Measurements from ENCODE around the gene LRIG1.

The LRIG1 gene

DNA sequence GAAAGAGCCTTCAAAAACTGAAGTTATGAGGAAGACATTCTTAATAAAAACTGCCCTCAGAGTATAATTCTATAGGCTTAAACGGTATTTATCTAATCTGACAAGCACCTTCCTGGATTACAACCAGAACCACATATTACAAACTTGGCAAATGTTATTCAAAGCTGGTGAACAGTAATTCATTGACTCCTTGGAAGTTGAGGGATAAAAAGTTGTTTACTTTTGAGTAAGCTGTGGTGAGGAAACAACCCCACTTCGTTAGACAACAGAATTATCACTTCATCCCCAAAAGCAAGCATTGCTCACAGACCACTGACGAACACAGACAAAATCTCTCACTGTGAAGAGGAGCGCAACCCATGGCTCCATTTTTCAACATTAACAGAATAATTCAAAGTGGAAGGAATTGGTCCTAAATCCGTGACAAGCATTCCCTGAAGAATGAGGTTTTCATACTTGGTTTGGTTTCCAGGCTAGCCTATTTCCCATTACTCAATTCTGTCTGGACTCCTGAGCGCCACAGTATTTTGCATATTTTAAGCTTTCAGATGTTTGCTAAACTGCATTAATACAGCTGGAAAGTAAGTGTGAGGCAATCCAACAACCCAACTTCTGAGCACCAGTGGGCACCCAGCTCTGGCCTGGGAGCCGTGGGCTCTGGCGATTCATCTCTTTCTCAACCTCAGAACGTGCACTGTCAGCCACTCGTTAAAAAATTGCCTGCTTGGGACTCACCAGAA, 32.7 kb downstream of the LRIG1 start:
- no peak for DNase-seq

DNA sequence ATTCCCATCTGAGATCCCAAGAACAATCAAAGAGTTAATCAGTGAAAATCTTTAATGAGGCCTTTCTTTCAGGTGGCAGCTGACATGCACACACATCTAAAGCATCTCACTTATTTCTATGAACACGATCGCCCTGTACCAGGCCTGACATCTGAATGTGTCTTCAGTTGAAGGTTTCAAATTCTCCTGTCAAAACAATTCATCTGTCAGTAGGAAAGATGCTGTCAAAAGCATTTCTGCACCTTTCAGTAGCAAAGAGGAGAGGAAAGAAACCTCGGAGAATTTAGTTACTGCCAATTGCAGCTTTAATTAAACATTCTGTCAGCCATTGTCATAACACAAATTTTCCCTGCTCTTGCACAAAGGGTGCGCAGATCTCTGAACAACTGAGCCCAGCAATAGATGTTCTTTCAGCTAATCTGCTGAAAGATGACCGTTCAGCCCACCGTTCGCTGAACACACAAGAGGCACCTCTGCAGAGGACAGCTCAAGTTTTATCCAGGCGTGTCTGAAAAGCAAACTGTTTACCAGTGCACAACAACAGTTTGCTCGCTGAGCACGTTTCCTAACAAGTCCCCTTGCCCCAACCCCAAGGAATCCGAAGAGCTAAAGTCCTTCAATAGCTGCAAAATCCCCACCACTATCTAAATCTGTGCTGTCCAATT, 34.1 kb downstream of the LRIG1 start:
- DNase-seq, result no peak

DNA sequence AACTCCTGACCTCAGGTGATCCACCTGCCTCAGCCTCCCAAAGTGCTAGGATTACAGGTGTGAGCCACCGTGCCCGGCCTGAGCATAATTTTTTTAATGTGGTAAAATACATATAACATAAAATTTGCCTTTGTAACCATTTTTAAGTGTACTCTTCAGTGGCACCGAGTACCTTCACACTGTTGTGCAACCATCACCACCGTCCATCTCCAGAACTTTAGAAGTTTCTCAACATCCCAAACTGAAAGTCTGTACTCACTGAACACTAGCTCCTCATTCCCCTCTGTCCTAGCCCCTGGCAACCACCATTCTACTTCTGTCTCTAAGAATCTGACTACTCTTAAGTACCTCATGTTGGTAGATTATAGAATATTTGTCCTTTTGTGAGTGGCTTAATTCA, 35.2 kb downstream of the LRIG1 start:
- no peak for DNase-seq

DNA sequence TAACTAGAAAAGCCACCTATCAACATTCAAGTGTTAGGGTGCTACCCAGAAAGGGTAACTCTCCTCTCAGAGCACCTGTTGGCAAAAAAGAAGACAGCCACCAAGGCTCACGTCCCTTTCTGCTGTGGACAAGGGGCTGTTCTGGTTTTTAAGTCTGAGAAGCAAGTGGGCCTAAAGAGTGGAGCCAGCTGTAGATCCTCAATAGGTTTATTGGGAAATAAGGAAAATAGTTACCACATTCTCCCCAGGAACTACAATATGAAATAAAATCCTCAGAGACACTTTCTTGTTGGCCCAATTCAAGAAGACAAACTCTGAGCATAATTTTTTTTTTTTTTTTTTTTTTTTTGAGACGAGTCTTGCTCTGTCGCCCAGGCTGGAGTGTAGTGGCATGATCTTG, 35.8 kb downstream of the LRIG1 start:
- no peak for DNase-seq

DNA sequence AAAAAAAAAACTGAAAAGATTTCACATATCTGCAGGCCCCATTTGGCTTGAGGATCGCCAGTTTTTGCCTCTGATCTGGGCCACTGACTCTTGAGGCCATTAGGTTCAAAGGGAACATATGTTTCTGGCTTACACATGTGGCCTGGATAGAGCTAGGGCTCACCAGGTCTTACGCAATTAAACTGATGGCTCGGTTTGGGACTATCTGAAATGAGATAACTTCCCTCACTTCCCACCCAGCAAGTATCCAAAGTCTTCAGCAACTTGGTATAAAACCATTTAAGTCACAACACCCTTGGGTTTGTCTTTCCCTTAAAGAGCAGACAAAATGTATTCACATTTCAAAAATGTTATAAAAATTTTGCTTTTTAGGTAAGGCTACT, 36.3 kb downstream of the LRIG1 start:
- no peak for DNase-seq

DNA sequence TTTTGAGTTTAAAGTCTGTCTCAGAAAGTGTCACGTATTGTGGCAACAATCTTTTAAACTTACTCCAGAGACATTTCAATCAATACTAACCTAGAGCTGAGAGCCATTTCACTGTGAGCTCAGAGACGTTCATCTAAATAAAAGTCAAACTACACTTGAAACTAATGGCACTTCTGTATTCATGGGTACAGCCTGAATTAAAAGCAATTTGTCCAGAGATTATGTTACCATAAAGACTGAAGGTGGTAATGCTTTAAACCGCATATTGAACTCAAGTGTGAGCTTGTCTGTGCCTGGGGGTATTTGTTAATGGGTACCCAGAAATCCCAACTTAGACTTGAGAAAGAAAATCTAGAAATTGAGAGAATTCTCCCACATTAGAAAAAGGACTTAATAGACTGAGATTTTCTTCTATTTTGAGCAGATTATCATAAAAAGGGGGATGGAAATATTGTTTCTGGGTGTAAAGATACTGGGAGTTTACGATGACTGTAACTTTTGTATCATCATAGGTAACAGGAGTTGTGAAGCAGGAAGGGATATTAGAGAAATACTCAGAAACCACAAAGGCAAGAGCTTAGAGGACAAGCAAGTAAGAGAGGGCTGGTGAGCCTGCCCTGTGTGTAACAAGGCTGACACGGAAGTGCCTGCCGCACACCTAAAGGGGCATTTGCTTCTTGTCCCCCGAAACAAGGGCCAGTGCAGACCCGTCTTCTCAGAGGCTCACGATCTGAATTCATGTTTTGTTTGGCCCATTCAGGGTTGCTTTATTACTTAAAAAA, 36.9 kb downstream of the LRIG1 start:
- DNase-seq, result no peak

DNA sequence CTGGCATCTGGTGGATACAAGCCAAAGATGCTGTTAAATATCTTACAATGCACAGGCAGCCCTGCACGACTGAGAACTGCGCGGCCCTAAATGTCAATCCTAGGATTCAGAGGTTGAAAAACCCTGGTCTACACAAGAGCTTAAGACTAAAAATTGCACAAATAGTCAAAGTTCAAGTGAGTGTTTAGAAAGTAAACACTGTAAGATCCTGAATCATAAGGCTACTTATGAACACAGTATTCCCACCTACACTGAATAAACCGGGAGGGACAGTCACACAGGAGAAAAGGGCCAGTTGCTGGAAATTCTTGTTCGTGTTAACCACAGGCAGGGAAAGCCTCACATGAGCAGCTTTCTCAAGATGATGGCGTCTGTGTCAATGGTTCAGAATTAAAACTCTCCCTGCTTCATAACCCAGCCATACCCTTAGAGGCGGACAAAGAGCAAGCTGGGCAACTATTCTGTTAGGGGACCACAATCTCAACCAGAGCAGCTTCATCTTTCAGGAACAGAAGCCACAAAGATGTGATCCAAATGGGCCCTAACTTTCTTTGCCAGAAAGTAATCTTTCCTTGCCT, 37.7 kb downstream of the LRIG1 start:
- DNase-seq, result no peak

DNA sequence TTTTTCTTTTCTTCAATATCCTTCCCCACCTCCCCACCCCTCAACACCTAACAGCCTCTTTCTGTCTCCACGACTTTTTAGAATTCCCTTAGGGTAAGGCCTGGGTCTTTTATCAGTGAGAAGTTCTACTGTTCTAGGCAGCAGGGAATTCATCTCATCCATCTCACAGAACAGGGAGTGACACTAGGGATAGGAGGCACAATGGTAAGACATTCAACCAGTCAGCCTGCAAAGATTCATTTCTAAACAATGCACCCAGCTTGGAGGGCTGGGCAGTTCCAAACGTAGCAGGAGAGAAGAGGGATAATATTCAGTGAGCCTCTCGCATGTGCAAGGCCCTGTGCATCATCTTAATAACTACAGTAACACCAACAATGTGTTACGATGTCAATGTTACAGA, 43.6 kb downstream of the LRIG1 start:
- DNase-seq, result no peak

DNA sequence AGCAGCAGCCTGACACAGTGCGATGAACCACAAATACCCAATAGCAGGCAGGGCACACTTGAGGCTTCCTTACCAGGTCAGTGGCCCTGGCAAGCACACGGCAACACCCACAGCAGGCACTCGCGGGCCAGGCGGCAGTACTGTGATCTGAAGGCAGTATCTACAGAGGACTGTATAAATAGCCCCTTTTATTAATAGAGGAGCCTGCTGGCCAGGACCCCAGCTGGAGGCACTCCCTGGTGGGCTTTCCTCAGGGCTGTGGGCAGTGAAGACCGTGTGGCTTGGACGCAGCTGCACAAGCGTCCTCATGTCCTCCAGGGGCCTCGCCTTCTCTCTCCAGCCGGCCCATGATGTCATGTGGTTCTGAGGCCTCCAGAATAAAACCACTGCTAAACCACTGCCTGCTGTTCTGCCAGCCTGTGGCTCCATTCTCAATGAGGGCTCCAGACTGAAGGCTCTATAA, 44.1 kb downstream of the LRIG1 start:
- DNase-seq, result no peak

DNA sequence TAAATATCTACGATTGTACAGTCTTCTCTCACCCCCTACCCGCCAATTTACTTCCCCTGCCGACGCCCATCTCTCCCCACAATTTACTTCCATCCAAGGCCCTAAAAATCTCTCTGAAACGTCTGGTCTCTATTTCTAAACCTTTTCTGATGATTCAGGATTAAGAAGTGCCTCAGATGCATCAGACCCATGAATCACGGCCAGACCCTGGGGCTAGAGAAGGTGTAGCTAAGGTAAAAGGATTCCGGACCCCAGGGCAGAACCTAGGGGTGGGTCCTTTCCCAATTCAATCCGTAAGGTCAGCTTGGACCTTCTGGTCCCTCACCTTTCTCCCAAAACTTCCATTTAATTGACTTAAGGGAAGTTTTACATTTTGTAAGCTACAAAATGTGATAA, 46.4 kb downstream of the LRIG1 start:
- no peak for DNase-seq

DNA sequence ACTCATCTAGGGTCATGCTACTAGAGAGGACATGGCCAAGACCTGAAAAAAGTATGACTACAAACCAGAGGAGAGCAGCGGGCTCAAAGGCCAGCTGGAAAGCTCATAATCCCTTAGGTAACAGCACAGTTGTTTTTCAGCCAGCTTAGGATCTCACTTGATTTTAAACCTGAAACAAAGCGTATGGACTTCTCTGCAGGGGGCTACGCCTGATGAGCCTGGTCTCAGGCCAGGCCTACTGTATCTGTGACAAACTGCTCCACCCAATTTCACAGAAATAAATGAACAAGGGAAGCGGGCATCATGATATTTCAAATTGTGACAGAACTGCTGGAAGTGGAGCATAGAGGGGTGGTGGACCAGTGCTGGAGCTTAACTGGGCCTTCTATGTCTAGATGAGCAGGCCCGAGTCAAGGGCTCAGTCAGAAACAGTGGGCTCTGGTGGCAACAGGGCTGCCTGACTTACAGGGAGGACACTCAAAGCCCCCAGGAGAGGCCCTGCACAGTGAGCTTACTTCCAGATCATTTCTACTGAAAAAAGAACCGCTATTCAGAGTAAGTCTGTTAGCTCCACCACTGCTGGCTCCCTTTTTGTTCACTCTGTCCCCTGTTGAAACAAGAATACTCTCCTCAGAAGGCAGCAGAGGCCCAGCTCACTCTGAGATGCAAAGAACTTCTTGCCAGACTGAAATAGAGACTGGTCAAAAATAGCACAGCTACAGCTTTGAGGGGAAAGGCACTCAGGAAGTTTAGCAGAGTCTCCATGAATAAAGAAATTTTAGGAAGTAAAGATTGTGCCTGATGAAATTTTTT, 47.0 kb downstream of the LRIG1 start:
- no peak for DNase-seq

DNA sequence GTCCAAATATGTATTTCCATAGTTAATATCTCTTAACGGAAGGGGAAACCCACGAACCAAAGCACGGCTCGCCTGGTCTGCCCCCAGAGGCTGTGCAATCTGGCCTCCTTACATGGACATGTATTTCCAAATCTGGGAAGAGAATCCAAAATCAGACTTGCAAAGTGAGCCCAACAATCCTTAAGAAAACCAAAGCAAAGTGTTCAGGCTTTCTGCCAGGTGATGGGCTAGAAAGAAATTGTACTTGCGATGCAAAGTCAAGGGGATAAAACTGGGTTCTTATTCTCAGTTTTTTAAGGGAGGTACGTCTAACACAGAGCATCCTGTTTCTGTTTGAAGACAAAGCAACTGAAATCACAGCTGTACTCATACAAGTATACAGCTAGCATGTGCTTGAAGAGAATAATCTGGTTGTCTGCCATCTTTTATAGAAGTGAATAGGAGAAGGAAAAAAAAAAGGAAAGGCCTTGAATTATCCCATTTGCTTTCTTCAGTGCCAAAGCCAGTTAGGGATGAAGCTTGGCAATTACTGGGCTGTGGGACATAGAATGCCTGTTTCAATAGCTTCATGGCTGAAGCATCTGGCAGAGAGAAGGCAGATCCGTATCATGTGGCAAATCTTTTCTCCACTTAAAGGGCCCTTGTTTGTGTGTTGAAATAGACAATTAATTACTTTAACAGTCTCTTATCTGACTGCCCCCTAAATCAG, 48.4 kb downstream of the LRIG1 start:
- no peak for DNase-seq

DNA sequence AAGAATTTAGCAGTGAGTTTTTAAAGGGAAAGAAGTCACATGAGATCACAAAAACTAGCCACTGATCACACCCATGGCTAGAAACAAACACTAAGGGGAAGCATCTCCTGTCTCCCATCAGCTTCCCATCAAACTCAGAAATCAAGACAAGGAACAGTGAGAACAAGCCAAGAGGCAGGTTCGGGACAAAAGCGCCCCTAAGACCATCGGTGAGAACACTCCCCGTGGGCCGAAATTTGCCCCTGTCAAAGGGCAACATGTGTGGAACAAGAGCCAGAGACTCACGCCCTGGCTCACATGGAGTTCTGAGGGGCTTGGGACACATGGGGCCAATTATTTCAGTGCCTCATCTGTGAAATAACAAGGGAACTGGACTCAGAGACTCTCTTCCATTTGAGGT, 49.1 kb downstream of the LRIG1 start:
- DNase-seq, result no peak

DNA sequence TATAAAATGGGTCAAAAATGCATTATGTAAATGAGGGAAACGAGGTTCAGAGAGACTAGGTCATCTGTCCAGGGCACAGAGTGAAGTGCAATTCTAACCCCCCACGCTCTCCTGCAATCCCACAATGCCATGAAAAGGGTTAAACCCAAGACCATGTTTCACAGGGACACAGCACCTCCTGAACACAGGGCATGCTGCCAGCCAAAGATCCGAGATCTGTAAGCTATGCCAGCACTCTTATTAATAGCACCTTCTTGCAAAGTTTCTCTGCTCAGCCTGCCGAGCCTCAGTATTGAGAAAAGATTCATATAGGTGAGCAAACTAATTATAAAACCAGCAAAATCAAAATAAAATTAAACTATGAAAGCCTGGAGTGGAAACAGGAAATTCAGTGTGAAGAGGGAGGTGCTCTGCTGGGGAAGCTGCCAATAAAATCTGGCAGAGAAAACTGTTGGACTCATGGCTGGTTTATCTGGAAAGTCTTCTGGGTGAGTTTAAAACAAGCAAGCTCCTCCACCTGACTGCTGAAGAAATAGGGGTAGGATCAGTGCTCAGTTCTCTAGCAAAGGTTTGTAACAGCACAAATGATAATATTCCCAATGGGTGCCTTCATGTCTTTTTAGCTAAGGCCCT, 50.3 kb downstream of the LRIG1 start:
- DNase-seq, result peak; percentile 25 to 73

DNA sequence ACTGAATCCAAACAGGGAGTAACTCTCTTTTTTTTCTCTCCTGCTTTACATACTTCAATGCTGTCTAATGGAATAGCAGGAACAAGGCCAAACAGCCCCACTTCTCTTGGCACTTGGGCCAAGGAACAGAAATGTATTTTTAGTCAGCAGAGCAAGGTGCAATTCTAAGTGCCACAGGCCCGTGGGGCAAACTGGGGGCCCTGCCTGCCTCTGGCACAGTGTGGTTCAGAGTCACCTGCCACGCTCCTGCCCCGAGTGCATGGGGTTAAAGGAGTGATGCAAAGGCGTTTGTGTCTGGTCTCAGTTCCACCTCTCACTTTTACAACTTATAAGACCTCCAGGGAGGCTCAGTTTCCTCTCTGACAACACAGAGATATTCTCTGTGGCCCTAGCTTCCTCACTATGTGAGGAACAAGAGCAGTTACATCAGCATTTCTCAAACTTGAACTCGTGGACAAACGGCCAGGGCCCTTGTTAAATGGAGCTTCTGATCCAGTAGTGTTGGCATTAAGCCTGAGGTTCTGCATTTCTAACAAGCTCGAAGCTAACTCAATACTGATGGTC, 51.3 kb downstream of the LRIG1 start:
- no peak for DNase-seq

DNA sequence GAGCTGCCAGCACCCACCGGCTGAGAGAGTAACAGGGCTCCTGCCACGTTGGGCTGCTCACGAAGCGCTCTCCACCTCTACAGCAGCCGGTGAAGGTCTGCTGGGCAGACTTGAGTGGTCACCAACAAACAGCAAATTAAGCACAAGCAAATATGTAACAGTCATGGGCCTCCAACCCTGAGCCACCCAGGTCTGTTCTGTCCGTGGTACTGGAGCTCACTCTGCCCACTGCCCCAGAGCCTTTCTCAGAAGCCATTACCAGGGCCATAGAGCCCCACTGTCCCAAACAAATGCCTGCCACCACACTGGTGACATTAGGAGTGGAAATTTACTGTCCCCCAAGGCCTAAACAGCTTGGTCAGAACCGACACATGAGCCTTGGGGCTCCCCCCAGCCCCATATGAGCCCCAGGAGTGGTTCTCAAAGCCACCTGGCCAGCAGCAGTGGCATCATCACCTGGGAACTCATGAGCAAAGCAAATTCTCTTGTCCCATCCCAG, 56.6 kb downstream of the LRIG1 start:
- DNase-seq, result no peak

DNA sequence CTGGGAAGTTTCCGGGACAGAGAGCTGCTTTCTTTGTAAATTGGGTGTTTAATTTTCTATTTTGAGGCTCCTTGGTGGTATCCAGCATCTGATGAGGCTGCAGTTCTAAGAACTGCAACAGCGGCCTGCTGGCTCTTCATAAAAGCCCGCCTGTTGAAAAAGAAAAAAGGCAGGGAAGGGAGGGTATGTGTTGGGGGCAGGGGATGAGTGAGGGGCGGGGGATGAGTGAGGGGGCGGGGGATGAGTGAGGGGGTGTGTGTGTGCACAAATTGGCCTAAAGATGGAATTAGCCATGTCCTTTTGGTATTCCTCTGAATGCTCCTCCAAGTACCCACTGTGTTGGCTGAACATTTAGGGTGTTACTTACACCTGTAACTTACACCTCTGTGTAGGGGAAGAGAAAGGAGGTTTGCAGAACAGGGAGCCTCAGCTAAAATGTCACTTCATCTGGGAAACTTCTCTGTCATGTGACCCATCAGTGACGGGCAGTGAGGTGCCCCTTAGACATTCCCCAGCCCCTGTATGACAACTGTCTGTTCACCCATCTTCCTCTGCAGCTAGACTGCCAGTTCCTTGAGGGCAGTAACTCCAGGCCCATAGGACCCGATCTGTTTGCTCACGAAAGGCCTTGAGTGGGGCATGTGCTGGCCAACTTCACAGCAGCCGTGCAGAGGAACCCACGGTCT, 57.6 kb downstream of the LRIG1 start:
- DNase-seq, result no peak

DNA sequence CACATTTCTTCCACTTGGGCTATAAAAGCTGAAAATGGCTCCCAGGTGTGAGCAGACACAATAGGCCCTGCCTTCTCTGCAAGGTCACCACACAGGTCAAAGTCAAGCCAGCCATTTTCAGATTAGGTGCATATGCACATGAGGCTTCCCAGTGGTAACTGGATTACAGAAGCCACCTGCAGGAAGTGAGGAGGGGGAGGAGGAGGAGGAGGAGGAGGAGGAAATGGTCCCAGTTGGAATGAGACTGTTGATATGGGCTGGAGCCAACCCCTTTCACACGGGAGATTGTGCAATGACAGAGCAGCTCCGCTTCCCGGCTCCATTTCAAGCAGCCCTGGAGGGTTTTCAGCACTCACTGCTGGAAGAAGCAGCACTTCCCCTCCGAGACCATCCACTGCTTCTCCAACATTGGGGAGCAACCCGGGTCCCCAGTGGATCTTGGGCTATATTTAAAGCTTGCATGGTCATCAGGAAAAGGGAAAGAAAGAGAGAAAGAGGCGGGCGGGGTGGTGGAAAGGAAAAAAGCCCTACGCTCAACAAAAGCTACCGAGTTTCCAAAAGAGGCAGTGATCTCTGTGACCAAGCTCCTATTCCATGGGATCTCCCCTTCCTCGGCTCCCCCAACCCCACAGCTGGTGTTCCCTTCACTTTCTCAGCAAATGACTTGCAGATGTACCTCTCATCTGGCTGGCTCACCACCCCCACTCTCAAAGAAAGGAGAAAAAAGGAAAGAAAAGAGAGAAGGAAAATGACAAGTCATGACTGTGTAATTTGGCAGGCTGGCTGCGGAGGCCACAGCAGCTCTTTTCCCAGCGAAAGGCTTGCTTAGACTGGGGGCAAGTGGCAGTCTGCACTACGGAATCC, 58.3 kb downstream of the LRIG1 start:
- DNase-seq, result no peak

DNA sequence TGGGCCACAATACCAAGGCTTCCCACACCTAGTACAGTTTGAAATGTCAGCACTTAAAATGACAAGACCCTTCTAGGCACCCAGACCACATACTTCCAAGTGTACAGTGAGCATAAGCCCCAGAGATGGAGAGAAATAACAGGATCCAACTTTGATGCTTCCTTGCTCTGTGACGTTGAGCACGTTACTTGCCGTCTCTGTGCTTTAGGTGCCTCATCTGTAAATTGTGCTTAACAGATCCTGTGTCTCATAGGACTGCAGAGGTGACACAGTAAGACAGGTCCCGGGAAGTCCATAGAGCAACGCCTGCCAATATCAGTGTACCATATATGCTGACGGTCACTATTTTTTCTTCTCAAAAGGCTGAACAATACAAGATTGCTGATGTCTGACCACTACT, 59.1 kb downstream of the LRIG1 start:
- DNase-seq, result no peak
